ENCODE results near the gene LIN54.

DNA sequence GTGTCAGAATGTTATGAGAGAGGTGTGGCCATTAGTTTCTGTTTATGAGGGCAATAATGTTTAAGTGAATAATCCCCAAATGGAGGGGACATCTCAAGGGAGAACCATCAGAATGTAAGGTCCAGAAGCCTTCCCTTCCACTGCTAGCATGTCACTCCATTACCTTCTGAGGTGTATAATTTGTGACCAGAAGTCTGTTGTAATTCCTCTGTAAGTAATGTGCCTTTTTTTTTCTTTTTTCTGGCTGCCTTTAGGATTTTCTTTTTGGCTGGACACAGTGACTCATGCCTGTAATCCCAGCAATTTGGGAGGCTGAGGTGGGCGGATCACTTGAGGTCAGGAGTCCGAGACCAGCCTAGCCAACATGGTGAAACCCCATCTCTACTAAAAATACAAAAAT lies 13.6 kb upstream of the LIN54 start:
- TF ChIP-seq EZH2 (IDR thresholded peaks at IDR 0.05; ENCODE audit: borderline replicate concordance, low read length) = no peak
- TF ChIP-seq, protein P1, sequence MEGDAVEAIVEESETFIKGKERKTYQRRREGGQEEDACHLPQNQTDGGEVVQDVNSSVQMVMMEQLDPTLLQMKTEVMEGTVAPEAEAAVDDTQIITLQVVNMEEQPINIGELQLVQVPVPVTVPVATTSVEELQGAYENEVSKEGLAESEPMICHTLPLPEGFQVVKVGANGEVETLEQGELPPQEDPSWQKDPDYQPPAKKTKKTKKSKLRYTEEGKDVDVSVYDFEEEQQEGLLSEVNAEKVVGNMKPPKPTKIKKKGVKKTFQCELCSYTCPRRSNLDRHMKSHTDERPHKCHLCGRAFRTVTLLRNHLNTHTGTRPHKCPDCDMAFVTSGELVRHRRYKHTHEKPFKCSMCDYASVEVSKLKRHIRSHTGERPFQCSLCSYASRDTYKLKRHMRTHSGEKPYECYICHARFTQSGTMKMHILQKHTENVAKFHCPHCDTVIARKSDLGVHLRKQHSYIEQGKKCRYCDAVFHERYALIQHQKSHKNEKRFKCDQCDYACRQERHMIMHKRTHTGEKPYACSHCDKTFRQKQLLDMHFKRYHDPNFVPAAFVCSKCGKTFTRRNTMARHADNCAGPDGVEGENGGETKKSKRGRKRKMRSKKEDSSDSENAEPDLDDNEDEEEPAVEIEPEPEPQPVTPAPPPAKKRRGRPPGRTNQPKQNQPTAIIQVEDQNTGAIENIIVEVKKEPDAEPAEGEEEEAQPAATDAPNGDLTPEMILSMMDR (conservative IDR thresholded peaks at IDR 0.05 in 1 of 2, IDR thresholded peaks at IDR 0.05 in 1 of 2; ENCODE audit: extremely low read depth in 1 of 2, insufficient read depth in 1 of 2, low read depth in 1 of 2, low read length in 2 of 2) = no peak
